Measurements from ENCODE around the gene TBC1D13. TPM values are rescaled to one million over a fixed set of nuclear protein-coding genes. Genes with fewer than 3 reads are reported as not detected.

Gene TBC1D13
- total RNA-seq, 1 experiment from 2014 or later, result 39.9 TPM

DNA sequence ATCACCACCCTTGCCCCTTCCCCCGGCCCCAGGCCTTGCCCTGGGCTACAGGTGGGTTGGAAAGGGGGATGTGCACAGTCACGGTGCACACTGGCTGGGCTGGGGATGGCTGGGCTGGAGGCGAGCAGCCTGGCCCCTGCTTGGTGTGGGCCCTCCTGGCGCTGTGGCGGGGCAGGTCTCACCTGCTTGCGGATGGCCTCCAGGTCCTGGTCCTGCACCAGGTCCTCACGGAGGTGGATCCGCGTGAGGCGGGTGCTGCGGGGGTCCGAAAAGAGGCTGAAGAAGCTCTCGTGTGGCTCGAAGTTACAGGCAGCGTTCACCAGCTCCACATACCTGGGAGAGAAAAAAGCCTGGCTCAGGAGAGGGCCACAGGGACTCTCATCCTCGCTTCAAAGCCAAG lies 33.4 kb upstream of the TBC1D13 start:
- no peaks in the 10 kb centered on the region for H3K9me3 Mint-ChIP-seq (ENCODE audit: unreplicated experiment)
- Histone ChIP-seq H3K4me1 (no peaks in the 10 kb centered on the region), H3K9me3 (no peaks in the 10 kb centered on the region), H3K27me3 (replicated peaks; ENCODE audit: control insufficient read depth, insufficient read depth, low read length) (no peaks in the 10 kb centered on the region), H3K4me3 (ENCODE audit: low read depth, low read length) (no peak overlapping the region), H3K36me3 (ENCODE audit: control insufficient read depth, insufficient read depth, low read length) (peaks cover 1% of the 10 kb centered on the region)
- intact Hi-C loops (cut with micrococcal nuclease; ENCODE audit: unreplicated experiment), result no loop called here
- no peaks in the 10 kb centered on the region for H3K27me3 Mint-ChIP-seq (ENCODE audit: insufficient read depth, unreplicated experiment)
- H3K36me3 Mint-ChIP-seq (ENCODE audit: insufficient read depth, unreplicated experiment), result peaks cover 6% of the 10 kb centered on the region
- no peaks in the 10 kb centered on the region for H3K4me1 Mint-ChIP-seq (ENCODE audit: low read depth, unreplicated experiment)
- TF ChIP-seq, protein P1, sequence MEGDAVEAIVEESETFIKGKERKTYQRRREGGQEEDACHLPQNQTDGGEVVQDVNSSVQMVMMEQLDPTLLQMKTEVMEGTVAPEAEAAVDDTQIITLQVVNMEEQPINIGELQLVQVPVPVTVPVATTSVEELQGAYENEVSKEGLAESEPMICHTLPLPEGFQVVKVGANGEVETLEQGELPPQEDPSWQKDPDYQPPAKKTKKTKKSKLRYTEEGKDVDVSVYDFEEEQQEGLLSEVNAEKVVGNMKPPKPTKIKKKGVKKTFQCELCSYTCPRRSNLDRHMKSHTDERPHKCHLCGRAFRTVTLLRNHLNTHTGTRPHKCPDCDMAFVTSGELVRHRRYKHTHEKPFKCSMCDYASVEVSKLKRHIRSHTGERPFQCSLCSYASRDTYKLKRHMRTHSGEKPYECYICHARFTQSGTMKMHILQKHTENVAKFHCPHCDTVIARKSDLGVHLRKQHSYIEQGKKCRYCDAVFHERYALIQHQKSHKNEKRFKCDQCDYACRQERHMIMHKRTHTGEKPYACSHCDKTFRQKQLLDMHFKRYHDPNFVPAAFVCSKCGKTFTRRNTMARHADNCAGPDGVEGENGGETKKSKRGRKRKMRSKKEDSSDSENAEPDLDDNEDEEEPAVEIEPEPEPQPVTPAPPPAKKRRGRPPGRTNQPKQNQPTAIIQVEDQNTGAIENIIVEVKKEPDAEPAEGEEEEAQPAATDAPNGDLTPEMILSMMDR (IDR thresholded peaks at IDR 0.05; ENCODE audit: insufficient read depth in 1 of 2, low read depth in 1 of 2, low read length in 1 of 2, severe bottlenecking in 1 of 2, unreplicated experiment in 1 of 2), result no peak
- DNase-seq, result no peak
- no TSS peak for BruUV-seq (replicated peaks)
- POLR2A ChIA-PET, result no interaction called here
- no peak overlapping the region for H3K4me3 Mint-ChIP-seq (ENCODE audit: unreplicated experiment)
- no peak overlapping the region for H3K27ac Mint-ChIP-seq (ENCODE audit: unreplicated experiment)
- CTCF ChIA-PET, result interaction anchor here (0.5 kb wide), 1 partner anchor 106 kb away, joined by 5 read pairs; no protein-coding TSS in a partner anchor

DNA sequence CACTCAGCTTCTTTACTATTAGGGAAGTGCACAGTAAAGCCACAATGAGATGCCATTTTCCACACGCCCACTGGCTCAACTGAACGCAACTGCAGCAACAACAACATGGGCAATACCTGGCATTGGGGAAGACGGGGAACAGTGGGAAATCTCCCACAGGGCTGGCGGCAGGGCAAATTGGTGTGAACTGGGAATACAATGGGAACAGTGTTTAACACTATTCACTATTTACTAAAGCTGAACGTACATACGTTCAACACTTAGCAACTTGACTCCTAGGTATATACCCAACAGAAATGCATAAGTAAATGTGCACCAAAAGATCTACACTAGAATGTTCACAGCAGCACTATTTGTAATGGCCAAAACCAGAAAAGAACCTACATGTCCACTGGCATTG lies 29.5 kb upstream of the TBC1D13 start:
- no peak for DNase-seq

DNA sequence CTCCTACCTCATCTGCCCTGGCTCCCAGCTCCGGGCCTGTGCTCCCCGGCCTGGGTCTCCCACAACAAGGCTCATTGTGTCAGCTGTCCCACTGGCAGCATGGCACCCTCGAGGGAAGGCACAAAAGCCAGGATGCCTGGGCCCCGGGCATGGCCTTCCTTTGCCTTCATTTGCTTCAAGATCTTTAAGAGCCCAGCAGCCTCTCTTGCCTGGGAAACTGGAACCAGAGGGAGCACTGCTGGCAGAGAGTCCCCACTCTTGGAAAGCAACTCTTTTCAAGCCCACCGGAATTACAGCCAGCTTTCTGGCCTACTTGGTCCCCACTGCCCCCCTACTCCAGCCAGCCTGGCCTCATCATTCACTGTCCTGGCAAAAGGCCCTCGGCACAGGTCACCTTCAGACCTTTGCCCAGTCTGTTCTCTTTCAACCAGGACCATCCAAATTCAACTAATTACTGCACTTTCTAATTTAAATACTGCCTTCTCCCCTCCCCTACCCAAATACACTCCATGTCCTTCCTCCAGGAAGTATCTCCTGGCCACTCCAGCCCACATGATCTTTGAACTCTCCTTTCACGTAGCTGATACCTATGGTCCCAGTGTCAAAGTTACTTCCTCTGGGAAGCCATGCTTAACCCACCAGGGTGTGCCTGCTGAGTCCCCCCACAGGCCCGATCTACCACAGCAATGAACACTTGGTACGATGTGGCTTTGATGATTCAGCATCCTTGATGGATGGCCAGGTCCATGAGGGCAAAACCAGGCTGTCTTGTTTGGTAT lies 24.2 kb upstream of the TBC1D13 start:
- CTCF ChIA-PET, result interaction anchor here (1.1 kb wide), 1 partner anchor 55 kb away, joined by 3 read pairs; the partner anchor contains the start of gene ENDOG
- no peaks in the 10 kb centered on the region for H3K27me3 ChIP-seq (replicated peaks; ENCODE audit: control insufficient read depth, insufficient read depth, low read length)
- POLR2A ChIA-PET, result no interaction called here
- Mint-ChIP-seq H3K4me3 (ENCODE audit: unreplicated experiment) (no peak overlapping the region), H3K27me3 (ENCODE audit: insufficient read depth, unreplicated experiment) (no peaks in the 10 kb centered on the region), H3K4me1 (ENCODE audit: low read depth, unreplicated experiment) (peaks cover 17% of the 10 kb centered on the region), H3K27ac (ENCODE audit: unreplicated experiment) (peak overlapping the region; percentile 27), H3K9me3 (ENCODE audit: unreplicated experiment) (no peaks in the 10 kb centered on the region), H3K36me3 (ENCODE audit: insufficient read depth, unreplicated experiment) (peaks cover 7% of the 10 kb centered on the region)
- TF ChIP-seq, protein P1 (IDR thresholded peaks at IDR 0.05; ENCODE audit: insufficient read depth in 1 of 2, low read depth in 1 of 2, low read length in 1 of 2, severe bottlenecking in 1 of 2, unreplicated experiment in 1 of 2), result no peak
- no peak for DNase-seq
- H3K9me3 ChIP-seq, result no peaks in the 10 kb centered on the region
- H3K4me3 ChIP-seq (ENCODE audit: low read depth, low read length), result no peak overlapping the region
- BruUV-seq (replicated peaks), result no TSS peak
- no peaks in the 10 kb centered on the region; the same call in 1 of the 2 replicates for H3K4me1 ChIP-seq
- H3K36me3 ChIP-seq (ENCODE audit: control insufficient read depth, insufficient read depth, low read length), result no peaks in the 10 kb centered on the region
- intact Hi-C loops (cut with micrococcal nuclease; ENCODE audit: unreplicated experiment), result no loop called here

More for the DNA sequence above, 29.5 kb upstream of the TBC1D13 start:
- Mint-ChIP-seq H3K27me3 (ENCODE audit: insufficient read depth, unreplicated experiment) (no peaks in the 10 kb centered on the region), H3K4me1 (ENCODE audit: low read depth, unreplicated experiment) (peaks cover 1% of the 10 kb centered on the region), H3K4me3 (ENCODE audit: unreplicated experiment) (no peak overlapping the region), H3K9me3 (ENCODE audit: unreplicated experiment) (no peaks in the 10 kb centered on the region), H3K36me3 (ENCODE audit: insufficient read depth, unreplicated experiment) (no peaks in the 10 kb centered on the region), H3K27ac (ENCODE audit: unreplicated experiment) (no peak overlapping the region)
- H3K9me3 ChIP-seq, result no peaks in the 10 kb centered on the region
- TF ChIP-seq, protein P1 (IDR thresholded peaks at IDR 0.05; ENCODE audit: insufficient read depth in 1 of 2, low read depth in 1 of 2, low read length in 1 of 2, severe bottlenecking in 1 of 2, unreplicated experiment in 1 of 2), result no peak
- H3K4me1 ChIP-seq, result no peaks in the 10 kb centered on the region; the same call in 1 of the 2 replicates
- intact Hi-C loops (cut with micrococcal nuclease; ENCODE audit: unreplicated experiment), result no loop called here
- no peaks in the 10 kb centered on the region for H3K27me3 ChIP-seq (replicated peaks; ENCODE audit: control insufficient read depth, insufficient read depth, low read length)
- ChIA-PET POLR2A (no interaction called here), CTCF (no interaction called here)
- BruUV-seq (replicated peaks), result no TSS peak
- no peak overlapping the region for H3K4me3 ChIP-seq (ENCODE audit: low read depth, low read length)
- H3K36me3 ChIP-seq (ENCODE audit: control insufficient read depth, insufficient read depth, low read length), result peaks cover 1% of the 10 kb centered on the region; the same call in 1 of the 2 replicates

Measured in Caco-2 (cell line).